HUDEP-2 (cell line): ENCODE results near the gene KRTAP9-3.
"Not testable (repeated sequence)": the region's sequence is repeated elsewhere in the genome, so short reads cannot be mapped to it uniquely, and the experiment has no call there.

Source experiments
- DNase-seq, 76 experiments: peaks; one replicate each; lab custom pipeline; 2025; ENCODE audit not compliant: unreplicated experiment in 76 of 76; lab: John Stamatoyannopoulos, UW

The KRTAP9-3 gene

DNA sequence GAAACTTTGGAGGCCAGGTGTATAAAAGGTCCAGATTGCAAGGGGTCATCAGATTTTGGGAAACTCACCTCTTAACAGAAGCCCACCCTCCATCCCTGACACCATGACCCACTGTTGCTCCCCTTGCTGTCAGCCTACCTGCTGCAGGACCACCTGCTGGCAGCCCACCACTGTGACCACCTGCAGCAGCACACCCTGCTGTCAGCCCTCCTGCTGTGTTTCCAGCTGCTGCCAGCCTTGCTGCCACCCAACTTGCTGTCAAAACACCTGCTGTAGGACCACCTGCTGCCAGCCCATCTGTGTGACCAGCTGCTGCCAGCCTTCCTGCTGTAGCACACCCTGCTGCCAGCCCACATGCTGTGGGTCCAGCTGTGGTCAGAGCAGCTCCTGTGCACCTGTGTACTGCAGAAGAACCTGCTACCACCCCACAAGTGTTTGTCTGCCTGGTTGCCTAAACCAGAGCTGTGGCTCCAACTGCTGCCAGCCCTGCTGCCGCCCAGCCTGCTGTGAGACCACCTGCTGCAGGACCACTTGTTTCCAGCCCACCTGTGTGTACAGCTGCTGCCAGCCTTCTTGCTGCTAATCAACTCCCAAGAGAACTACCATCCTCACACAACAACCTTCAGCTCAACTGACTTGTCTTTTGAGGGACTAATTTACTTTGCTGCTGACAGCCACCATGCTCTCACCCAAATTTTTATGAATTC is at the start of gene KRTAP9-3:
TSS of gene KRTAP9-3 (plus strand) at position 51 of the 707 bp plus-strand sequence. CDS start at position 104, 53 bp downstream.
- not testable (repeated sequence) for DNase-seq

- no peak for DNase-seq
Observed at GRCh38 chr17:41184480-41184961, 47.7 kb upstream of the KRTAP9-3 start, which contains the start of gene KRTAP4-1. KRTAP4-1 (minus strand) TSS chr17:41184911; CDS start chr17:41184854, 57 bp downstream.

DNA sequence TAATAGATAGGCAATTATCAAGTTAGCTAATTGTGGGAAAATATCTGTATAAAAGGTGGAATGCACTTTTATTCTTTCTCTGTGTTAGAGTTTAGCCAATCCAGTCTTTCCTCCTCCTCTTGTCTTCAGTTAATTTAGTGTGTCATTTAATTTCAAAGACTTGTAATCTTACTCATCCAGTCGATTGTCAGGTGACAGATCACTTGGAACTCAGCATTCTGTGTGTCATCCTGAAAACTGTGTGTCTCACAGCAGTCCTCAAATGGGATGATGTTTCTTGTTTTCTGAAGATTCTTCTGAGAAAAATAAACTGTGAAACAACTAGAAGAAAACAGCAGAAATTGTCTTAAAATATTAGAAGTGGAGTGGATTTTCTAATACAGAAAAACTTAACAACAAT is 47.2 kb upstream of the KRTAP9-3 start:
- no peak for DNase-seq

GRCh38 chr17:41186872-41187271 is 45.4 kb upstream of the KRTAP9-3 start:
- no peak for DNase-seq

GRCh38 chr17:41189837-41190318 is 42.4 kb upstream of the KRTAP9-3 start, which contains the start of gene KRTAP9-1:
KRTAP9-1 (plus strand) TSS chr17:41189887; CDS start chr17:41189887, 0 bp downstream.
- DNase-seq: not testable (repeated sequence)

DNA sequence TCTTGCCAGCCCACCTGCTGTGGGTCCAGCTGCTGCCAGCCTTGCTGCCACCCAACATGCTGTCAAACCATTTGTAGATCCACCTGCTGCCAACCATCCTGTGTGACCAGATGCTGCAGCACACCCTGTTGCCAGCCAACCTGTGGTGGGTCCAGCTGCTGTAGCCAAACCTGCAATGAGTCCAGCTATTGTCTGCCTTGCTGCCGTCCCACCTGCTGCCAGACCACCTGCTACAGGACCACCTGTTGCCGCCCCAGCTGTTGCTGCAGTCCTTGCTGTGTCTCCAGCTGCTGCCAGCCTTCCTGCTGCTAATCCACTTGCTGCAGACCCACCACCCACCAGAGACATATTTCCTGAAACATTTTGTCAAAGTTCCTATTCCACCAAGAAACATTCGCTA is 41.9 kb upstream of the KRTAP9-3 start:
- DNase-seq: no peak

DNA sequence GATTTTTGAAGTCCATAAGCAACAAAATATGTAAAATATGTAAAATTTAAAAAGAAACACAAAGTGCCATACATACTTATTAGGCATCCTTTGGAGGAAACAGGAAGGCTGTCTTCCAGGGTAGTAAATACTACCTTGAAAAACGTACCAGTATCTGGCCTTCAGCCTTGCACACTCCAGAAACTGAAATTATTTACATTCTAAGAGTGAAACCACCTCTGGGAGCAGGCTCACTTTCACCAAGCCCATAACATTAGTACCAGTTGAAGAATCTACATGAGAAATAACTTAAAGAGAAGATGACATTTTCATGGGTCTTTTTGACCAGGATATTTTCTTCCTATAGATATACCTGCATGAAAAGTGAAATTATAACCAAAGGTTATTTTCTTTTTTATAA is 36.2 kb upstream of the KRTAP9-3 start:
- no peak for DNase-seq

- DNase-seq: no peak
Observed at GRCh38 chr17:41199421-41200078, 32.7 kb upstream of the KRTAP9-3 start.

- no peak for DNase-seq
Observed at GRCh38 chr17:41211845-41212466, 20.3 kb upstream of the KRTAP9-3 start.

DNA sequence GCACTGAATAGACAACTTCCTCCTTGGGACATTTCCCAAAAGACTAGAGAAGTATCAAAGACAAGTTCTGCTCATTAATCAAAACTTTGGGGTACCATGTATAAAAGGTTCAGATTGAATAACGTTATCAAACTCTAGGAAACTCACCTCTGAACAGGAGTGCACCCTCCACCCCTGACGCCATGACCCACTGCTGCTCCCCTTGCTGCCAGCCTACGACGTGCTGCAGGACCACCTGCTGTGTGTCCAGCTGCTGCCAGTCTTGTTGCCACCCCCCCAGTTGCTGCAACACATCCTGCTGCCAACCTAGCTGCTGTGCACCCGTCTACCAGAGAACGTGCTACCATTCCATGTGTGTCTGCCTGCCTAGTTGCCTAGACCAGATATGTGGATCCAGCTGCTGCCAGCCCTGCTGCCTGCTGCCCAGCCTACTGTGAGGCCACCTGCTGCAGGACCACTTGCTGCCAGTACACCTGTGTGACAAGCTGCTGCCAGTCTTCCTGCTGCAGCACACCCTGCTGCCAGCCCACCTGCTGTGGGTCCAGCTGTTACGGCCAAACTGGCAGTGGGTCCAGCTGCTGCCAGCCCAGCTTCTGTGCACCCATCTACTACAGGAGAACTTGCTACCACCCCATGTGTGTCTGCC is 19.6 kb upstream of the KRTAP9-3 start:
- DNase-seq: no peak

GRCh38 chr17:41215681-41216080 is 16.6 kb upstream of the KRTAP9-3 start:
- no peak for DNase-seq

GRCh38 chr17:41223821-41224220 is 8.4 kb upstream of the KRTAP9-3 start:
- no peak for DNase-seq

- DNase-seq: no peak
Observed at GRCh38 chr17:41226051-41226450, 6.2 kb upstream of the KRTAP9-3 start.

GRCh38 chr17:41226598-41227095 is 5.6 kb upstream of the KRTAP9-3 start, which contains the start of gene KRTAP9-2:
KRTAP9-2 (plus strand) TSS chr17:41226648; CDS start chr17:41226655, 7 bp downstream.
- DNase-seq: not testable (repeated sequence)

- DNase-seq: no peak
Observed at GRCh38 chr17:41230094-41230493, 2.2 kb upstream of the KRTAP9-3 start.

DNA sequence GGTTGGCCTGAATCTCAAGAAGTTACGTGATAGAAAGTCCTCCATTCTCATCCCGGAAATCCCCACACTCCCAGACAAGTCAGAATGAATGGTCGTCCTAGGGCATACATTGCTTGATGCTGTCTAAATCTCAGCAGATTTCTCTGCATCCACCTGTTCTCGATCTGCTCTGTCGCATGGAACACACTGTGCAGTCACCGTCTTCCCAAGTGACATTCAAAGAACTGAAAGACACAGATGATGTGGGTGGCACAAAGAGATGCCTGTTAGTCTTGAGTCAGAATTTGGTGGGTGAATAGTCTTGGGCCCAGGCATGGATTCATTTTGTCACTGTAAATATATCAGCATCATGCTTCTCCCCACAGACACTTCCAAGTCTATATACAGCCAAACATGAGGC is 518 bp upstream of the KRTAP9-3 start:
- no peak for DNase-seq

GRCh38 chr17:41237116-41237515 is 4.9 kb downstream of the KRTAP9-3 start:
- DNase-seq: not testable (repeated sequence)

DNA sequence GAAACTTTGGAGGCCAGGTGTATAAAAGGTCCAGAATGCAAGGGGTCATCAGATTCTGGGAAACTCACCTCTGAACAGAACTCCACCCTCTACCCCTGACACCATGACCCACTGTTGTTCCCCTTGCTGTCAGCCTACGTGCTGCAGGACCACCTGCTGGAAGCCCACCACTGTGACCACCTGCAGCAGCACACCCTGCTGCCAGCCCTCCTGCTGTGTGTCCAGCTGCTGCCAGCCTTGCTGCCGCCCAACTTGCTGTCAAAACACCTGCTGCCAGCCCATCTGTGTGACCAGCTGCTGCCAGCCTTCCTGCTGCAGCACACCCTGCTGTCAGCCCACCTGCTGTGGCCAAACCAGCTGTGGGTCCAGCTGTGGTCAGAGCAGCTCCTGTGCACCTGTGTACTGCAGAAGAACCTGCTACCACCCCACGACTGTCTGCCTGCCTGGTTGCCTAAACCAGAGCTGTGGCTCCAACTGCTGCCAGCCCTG is 5.7 kb downstream of the KRTAP9-3 start, which contains the start of gene KRTAP9-8:
TSS of gene KRTAP9-8 (plus strand) at position 51 of the 489 bp plus-strand sequence. CDS start at position 104, 53 bp downstream.
- not testable (repeated sequence) for DNase-seq

DNA sequence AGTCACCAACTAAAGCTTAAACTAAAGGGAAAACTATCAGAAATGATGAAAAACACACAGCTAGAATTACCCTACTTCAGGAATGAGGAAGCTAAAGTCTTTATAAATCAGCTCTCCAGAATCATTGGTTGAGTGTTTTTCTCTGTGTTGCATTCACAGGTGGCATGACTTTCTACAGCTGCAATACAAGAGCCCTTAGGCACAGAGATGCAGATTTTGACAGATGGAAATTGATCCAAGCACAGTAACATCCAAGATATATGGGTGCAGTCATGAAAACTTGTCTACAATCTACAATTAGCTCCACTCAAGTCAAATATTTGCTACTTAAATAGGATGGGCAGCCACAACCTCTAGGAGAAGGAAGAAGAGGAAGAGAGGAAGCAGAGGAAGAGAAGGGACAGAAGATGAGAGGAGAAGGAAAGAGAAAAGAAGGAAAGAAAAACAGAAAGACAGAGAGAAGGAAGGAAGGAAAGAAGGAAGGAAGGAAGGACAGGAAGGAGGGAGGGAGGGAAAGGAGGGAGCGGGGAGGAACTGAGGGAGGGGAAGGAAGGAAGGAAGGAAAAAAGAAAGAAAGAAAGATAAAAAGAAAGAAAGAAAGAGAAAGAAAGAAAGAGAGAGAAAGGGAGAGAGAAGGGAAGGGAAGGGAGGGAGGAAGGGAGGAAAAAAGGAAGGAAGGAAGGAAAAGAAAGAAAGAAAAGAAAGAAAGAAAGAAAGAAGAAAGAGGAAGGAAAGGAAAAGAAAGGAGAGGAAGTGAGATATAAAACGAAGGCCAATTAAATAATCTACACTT is 14.9 kb downstream of the KRTAP9-3 start:
- not testable (repeated sequence) for DNase-seq
